Upper lobe of left lung (tissue), 6 donors: Measurements from ENCODE around the gene KCNRG. TPM values are rescaled to one million over a fixed set of nuclear protein-coding genes. Genes with fewer than 3 reads are reported as not detected.

Experiments
- ATAC-seq, 2 donors: fragments of 200-7000 bp; cut with Tn5 transposase; one replicate each; pipeline ENCODE4 v1.9.1; 2022; ENCODE audit warnings: mild to moderate bottlenecking in 2 of 2, moderate library complexity in 2 of 2; ENCODE audit not compliant: low FRiP score in 2 of 2
- DNase-seq, 2 donors: peaks; one replicate each; pipeline ENCODE4 v3.0.0-alpha.2; 2019 to 2020
- H3K27ac ChIP-seq, 4 donors: fragments of 200-600 bp; sonication (generic); one replicate each; pipeline ENCODE4 v1.5.1; 2016 to 2019
- H3K27me3 ChIP-seq, 4 donors: fragments of 200-600 bp; sonication (generic); one replicate each; pipeline ENCODE4 v1.5.1; 2017 to 2019
- H3K36me3 ChIP-seq, 4 donors: fragments of 200-600 bp; sonication (generic); one replicate each; pipeline ENCODE4 v1.5.1; 2016 to 2019
- H3K4me1 ChIP-seq, 4 donors: fragments of 200-600 bp; sonication (generic); one replicate each; pipeline ENCODE4 v1.5.1; 2018 to 2019
- H3K4me3 ChIP-seq, 4 donors: fragments of 200-600 bp; sonication (generic); one replicate each; pipeline ENCODE4 v1.5.1; 2017 to 2019; ENCODE audit warnings: mild to moderate bottlenecking in 2 of 4, moderate library complexity in 1 of 4
- H3K9me3 ChIP-seq, 4 donors: fragments of 200-600 bp; sonication (generic); one replicate each; pipeline ENCODE4 v1.5.1; 2018 to 2019
- CTCF ChIP-seq, 6 experiments: fragments of 450-650 bp in 4 of 6; fragments of 200-600 bp in 2 of 6; sonication (generic) in 2 of 6; IDR thresholded peaks; one replicate each; pipeline ENCODE4 v1.5.1; 2016 to 2019; ENCODE audit warnings: antibody characterized with exemption in 6 of 6
- EP300 ChIP-seq, 4 donors: sonication (generic); formaldehyde crosslinking; IDR thresholded peaks; one replicate each; pipeline ENCODE4 v1.5.1; 2017; ENCODE audit warnings: antibody characterized with exemption in 4 of 4, control low read depth in 2 of 4
- POLR2A ChIP-seq, 4 donors: fragments of 450-650 bp; IDR thresholded peaks; one replicate each; pipeline ENCODE4 v1.5.1; 2016 to 2017; ENCODE audit warnings: antibody characterized with exemption in 4 of 4, mild to moderate bottlenecking in 2 of 4
- POLR2AphosphoS5 ChIP-seq, 2 donors: sonication (generic); formaldehyde crosslinking; IDR thresholded peaks; one replicate each; pipeline ENCODE4 v1.5.1; 2017; ENCODE audit warnings: antibody characterized with exemption in 2 of 2
- WGBS, 2 donors: methylation state at CpG; one replicate each; pipeline ENCODE4 v1.1.5; 2017 to 2018; 5-methylcytosine and 5-hydroxymethylcytosine counted together
- total RNA-seq, 6 donors: library from RNA; depleted of rRNA in 4 of 6; stranded (reverse); fragments of >200 nt in 4 of 6; gene quantifications; one replicate each; pipeline versions ENCODE4 v1.1.0 to v1.2.1, GENCODE V29; 2016 to 2021
- donor health status: DM: no; HTN: no; CAD: no; lungs with moderate emphysema.
- donor health status: DM: no; HTN: yes; CAD: no; lungs with severe emphysema.

Gene KCNRG
- total RNA-seq = 10 to 100 TPM in 2 of 6 donors, 1 to 10 TPM in 2, under 1 TPM in 2; 0.89 to 12.6 (median 3.4) TPM

GRCh38 chr13:50015258-50015657 is at the start of gene KCNRG:
KCNRG (plus strand) TSS chr13:50015444; CDS start chr13:50015494, 50 bp downstream.
- H3K27me3 ChIP-seq = no peaks in the 10 kb centered on the region
- 45 to 55% methylated on average over 5 of the region's 5 CpGs for WGBS, 2 donors
- no peak for TF ChIP-seq EP300 (IDR thresholded peaks at IDR 0.05)
- TF ChIP-seq POLR2AphosphoS5 (IDR thresholded peaks at IDR 0.05) = no peak
- TF ChIP-seq POLR2A (IDR thresholded peaks at IDR 0.05) = no peak
- no peak for TF ChIP-seq CTCF (IDR thresholded peaks at IDR 0.05)
- H3K27ac ChIP-seq = peak within 1 kb of the TSS in 2 of 4 donors; percentile 30 to 48
- no peak for DNase-seq
- H3K4me3 ChIP-seq = no peak within 1 kb of the TSS
- no peak for ATAC-seq
- no peaks in the 10 kb centered on the region for H3K9me3 ChIP-seq
- peaks cover 8 to 24% (median 18%) of the 10 kb centered on the region in 4 donors for H3K4me1 ChIP-seq
- peaks cover 0 to 50% (median 13%) of the 10 kb centered on the region in 4 donors for H3K36me3 ChIP-seq

GRCh38 chr13:49967456-49967855 is 47.8 kb upstream of the KCNRG start:
- Histone ChIP-seq H3K4me3 (no peak overlapping the region), H3K9me3 (no peaks in the 10 kb centered on the region), H3K36me3 (no peaks in the 10 kb centered on the region), H3K27ac (no peak overlapping the region), H3K4me1 (no peaks in the 10 kb centered on the region), H3K27me3 (no peaks in the 10 kb centered on the region)
- TF ChIP-seq POLR2AphosphoS5 (IDR thresholded peaks at IDR 0.05) (no peak), POLR2A (IDR thresholded peaks at IDR 0.05) (no peak), CTCF (IDR thresholded peaks at IDR 0.05) (no peak), EP300 (IDR thresholded peaks at IDR 0.05) (no peak)
- DNase-seq (no peak), ATAC-seq (no peak)
- 98% methylated on average over 4 of the region's 4 CpGs for WGBS, 2 donors

- WGBS, 2 donors = 71 to 82% methylated on average over 4 of the region's 4 CpGs
- Histone ChIP-seq H3K4me3 (no peak overlapping the region), H3K9me3 (no peaks in the 10 kb centered on the region), H3K27me3 (no peaks in the 10 kb centered on the region), H3K4me1 (peaks cover 0 to 2% (median 0%) of the 10 kb centered on the region in 4 donors), H3K27ac (no peak overlapping the region), H3K36me3 (peaks cover 0 to 5% (median 0%) of the 10 kb centered on the region in 4 donors)
- TF ChIP-seq POLR2AphosphoS5 (IDR thresholded peaks at IDR 0.05) = no peak
- TF ChIP-seq CTCF (IDR thresholded peaks at IDR 0.05) = no peak
- no peak for TF ChIP-seq EP300 (IDR thresholded peaks at IDR 0.05)
- TF ChIP-seq POLR2A (IDR thresholded peaks at IDR 0.05) = no peak
- DNase-seq (peak in 1 of 2 donors; percentile 3), ATAC-seq (no peak)
Measured at GRCh38 chr13:49972709-49973108, 42.5 kb upstream of the KCNRG start.

GRCh38 chr13:49975826-49976225 is 39.4 kb upstream of the KCNRG start:
- H3K4me3 ChIP-seq = no peak overlapping the region
- no peak overlapping the region for H3K27ac ChIP-seq
- DNase-seq (no peak), ATAC-seq (no peak)
- no peak for TF ChIP-seq CTCF (IDR thresholded peaks at IDR 0.05)
- no peak for TF ChIP-seq EP300 (IDR thresholded peaks at IDR 0.05)
- no peak for TF ChIP-seq POLR2A (IDR thresholded peaks at IDR 0.05)
- TF ChIP-seq POLR2AphosphoS5 (IDR thresholded peaks at IDR 0.05) = no peak
- no peaks in the 10 kb centered on the region for H3K27me3 ChIP-seq
- no peaks in the 10 kb centered on the region for H3K9me3 ChIP-seq
- peaks cover 0 to 2% (median 0%) of the 10 kb centered on the region in 4 donors for H3K4me1 ChIP-seq
- H3K36me3 ChIP-seq = peaks cover 0 to 5% (median 0%) of the 10 kb centered on the region in 4 donors
- 83 to 85% methylated on average over 1 of the region's 1 CpG for WGBS, 2 donors
